IMR-90 (cell line): ENCODE measurements around the gene ZEB2. TPM values are rescaled to one million over a fixed set of nuclear protein-coding genes. Genes with fewer than 3 reads are reported as not detected.

Source experiments
- ATAC-seq: fragments of 200-7000 bp; cut with Tn5 transposase; 2 replicates; pipeline ENCODE4 v1.9.1; 2020; ENCODE audit warnings: low read depth, mild to moderate bottlenecking, moderate library complexity
- BruUV-seq: library from RNA; stranded (reverse); fragments of 400-500 nt; replicated peaks from 2 replicates; lab custom pipeline; 2021; lab: Mats Ljungman, UMichigan
- CTCF ChIA-PET: fragments of 300-600 bp; formaldehyde crosslinking; extraction: SDS; loops from one replicate; lab custom pipeline; 2021; ENCODE audit warnings: antibody characterized with exemption; lab: Yijun Ruan, JAX
- POLR2A ChIA-PET: fragments of 300-600 bp; sonication (Branson Sonifier 250); formaldehyde crosslinking; loops from one replicate; lab custom pipeline; 2022; ENCODE audit warnings: antibody characterized with exemption; ENCODE audit not compliant: unreplicated experiment; lab: Charles Lee
- DNase-seq: peaks from one replicate; pipeline ENCODE4 v3.0.0; 2013
- H2AFZ ChIP-seq: replicated peaks from 2 replicates; pipeline ENCODE3; 2013; ENCODE audit warnings: low read length, mild to moderate bottlenecking; ENCODE audit not compliant: poor library complexity
- H2AK5ac ChIP-seq: 2 replicates; pipeline ENCODE4 v1.6.1; 2013; ENCODE audit warnings: low read depth, low read length, inconsistent platforms
- H2AK9ac ChIP-seq: replicated peaks from 2 replicates; pipeline ENCODE3; 2013; ENCODE audit warnings: mild to moderate bottlenecking, low read depth, low read length, moderate library complexity; ENCODE audit not compliant: poor library complexity
- H2BK120ac ChIP-seq: 2 replicates; pipeline ENCODE4 v1.6.1; 2013; ENCODE audit warnings: low read depth, low read length, inconsistent platforms
- H2BK15ac ChIP-seq: 3 replicates; pipeline ENCODE4 v1.6.1; 2013; ENCODE audit warnings: low read depth, low read length, inconsistent platforms
- H2BK20ac ChIP-seq: 2 replicates; pipeline ENCODE4 v1.6.1; 2013; ENCODE audit warnings: low read depth, mild to moderate bottlenecking, inconsistent platforms, low read length, moderate library complexity
- H2BK5ac ChIP-seq: 2 replicates; pipeline ENCODE4 v1.6.1; 2013; ENCODE audit warnings: mild to moderate bottlenecking, low read depth, low read length, inconsistent platforms; ENCODE audit not compliant: poor library complexity, severe bottlenecking
- H3K14ac ChIP-seq: replicated peaks from 2 replicates; pipeline ENCODE4 v1.6.1; 2013; ENCODE audit warnings: low read depth, low read length, inconsistent platforms
- H3K18ac ChIP-seq: 2 replicates; pipeline ENCODE4 v1.6.1; 2013; ENCODE audit warnings: low read depth, low read length, control low read depth
- H3K23ac ChIP-seq: 2 replicates; pipeline ENCODE4 v1.6.1; 2013; ENCODE audit warnings: low read depth, low read length, inconsistent platforms
- H3K27ac ChIP-seq: 2 replicates; pipeline ENCODE4 v1.5.1; 2013; ENCODE audit warnings: mild to moderate bottlenecking, control low read depth, low read length; ENCODE audit not compliant: insufficient read depth
- H3K27me3 ChIP-seq: 2 replicates; pipeline ENCODE4 v1.6.1; 2013; ENCODE audit warnings: low read length; ENCODE audit not compliant: control insufficient read depth, insufficient read depth
- H3K36me3 ChIP-seq: 2 replicates; pipeline ENCODE4 v1.6.1; 2013; ENCODE audit warnings: low read length, mixed read lengths; ENCODE audit not compliant: control insufficient read depth, insufficient read depth
- H3K4ac ChIP-seq: 2 replicates; pipeline ENCODE4 v1.6.1; 2013; ENCODE audit warnings: low read depth, low read length, inconsistent platforms
- H3K4me1 ChIP-seq: 2 replicates; pipeline ENCODE4 v1.6.1; 2013; ENCODE audit warnings: low read length, mixed read lengths; ENCODE audit not compliant: control insufficient read depth, insufficient read depth
- H3K4me2 ChIP-seq: 2 replicates; pipeline ENCODE4 v1.6.1; 2013; ENCODE audit warnings: low read depth, mild to moderate bottlenecking, control low read depth, low read length, moderate library complexity
- H3K4me3 ChIP-seq: 2 replicates; pipeline ENCODE4 v1.5.1; 2013; ENCODE audit warnings: low read depth, mild to moderate bottlenecking, control low read depth, low read length, moderate library complexity; ENCODE audit not compliant: insufficient read depth
- H3K56ac ChIP-seq: 2 replicates; pipeline ENCODE4 v1.6.1; 2013; ENCODE audit warnings: low read length, inconsistent platforms; ENCODE audit not compliant: insufficient read depth; ENCODE audit errors: extremely low read depth
- H3K79me1 ChIP-seq, 2 experiments: 2 replicates each; pipeline ENCODE4 v1.6.1; 2013; ENCODE audit warnings: low read length in 2 of 2, inconsistent platforms in 1 of 2, low read depth in 1 of 2
- H3K9ac ChIP-seq: 2 replicates; pipeline ENCODE4 v1.6.1; 2013; ENCODE audit warnings: low read depth, low read length, control low read depth
- H3K9me1 ChIP-seq: 2 replicates; pipeline ENCODE4 v1.6.1; 2013; ENCODE audit warnings: low read length, inconsistent platforms; ENCODE audit not compliant: insufficient read depth
- H3K9me3 ChIP-seq: 2 replicates; pipeline ENCODE4 v1.6.1; 2013; ENCODE audit warnings: low read length; ENCODE audit not compliant: control insufficient read depth, insufficient read depth
- H4K20me1 ChIP-seq: 2 replicates; pipeline ENCODE4 v1.6.1; 2013; ENCODE audit warnings: low read length, inconsistent platforms; ENCODE audit not compliant: insufficient read depth
- H4K5ac ChIP-seq: 2 replicates; pipeline ENCODE4 v1.6.1; 2013; ENCODE audit warnings: mild to moderate bottlenecking, low read depth, low read length, control low read depth
- H4K8ac ChIP-seq, 2 experiments: 2 replicates each; pipeline ENCODE4 v1.6.1; 2013; ENCODE audit warnings: low read depth in 2 of 2, low read length in 2 of 2, control low read depth in 1 of 2, inconsistent platforms in 1 of 2
- H4K91ac ChIP-seq: 2 replicates; pipeline ENCODE4 v1.6.1; 2013; ENCODE audit warnings: low read depth, low read length, inconsistent platforms; ENCODE audit not compliant: insufficient read depth
- BHLHE40 ChIP-seq: fragments of 150-350 bp; IDR thresholded peaks from 2 replicates; pipeline ENCODE4 v1.6.1; 2016; ENCODE audit warnings: mild to moderate bottlenecking, low read depth, low read length
- CEBPB ChIP-seq: IDR thresholded peaks from 2 replicates; pipeline ENCODE4 v1.6.1; 2012; ENCODE audit warnings: low read depth, low read length, improper control_type of control experiment
- FOS ChIP-seq: fragments of 150-350 bp; IDR thresholded peaks from 2 replicates; pipeline ENCODE4 v1.6.1; 2016; ENCODE audit warnings: low read depth, low read length
- MAFK ChIP-seq: IDR thresholded peaks from 2 replicates; pipeline ENCODE4 v1.6.1; 2012; ENCODE audit warnings: low read depth, low read length, improper control_type of control experiment
- MAZ ChIP-seq: IDR thresholded peaks from 2 replicates; pipeline ENCODE4 v1.6.1; 2012; ENCODE audit warnings: low read depth, mild to moderate bottlenecking, low read length, improper control_type of control experiment, moderate library complexity, borderline replicate concordance
- MXI1 ChIP-seq: IDR thresholded peaks from 2 replicates; pipeline ENCODE4 v1.6.1; 2012; ENCODE audit warnings: low read depth, mild to moderate bottlenecking, low read length, moderate library complexity, borderline replicate concordance
- NFE2L2 ChIP-seq: fragments of 150-350 bp; IDR thresholded peaks from 2 replicates; pipeline ENCODE4 v1.6.1; 2016; ENCODE audit warnings: low read depth, mild to moderate bottlenecking, low read length
- RAD21 ChIP-seq: IDR thresholded peaks from 2 replicates; pipeline ENCODE4 v1.6.1; 2012; ENCODE audit warnings: low read length, improper control_type of control experiment
- SMC3 ChIP-seq: fragments of 150-350 bp; IDR thresholded peaks from 2 replicates; pipeline ENCODE4 v1.6.1; 2016; ENCODE audit warnings: low read depth, mild to moderate bottlenecking, antibody characterized with exemption, low read length, moderate library complexity
- WGBS, 2 experiments: methylation state at CpG; one replicate each; pipeline versions ENCODE4 v1.1.5 to v1.1.7; 2013; ENCODE audit warnings: missing lambda C conversion rate in 2 of 2; ENCODE audit not compliant: insufficient read length in 1 of 2; ENCODE audit errors: extremely low coverage in 2 of 2; 5-methylcytosine and 5-hydroxymethylcytosine counted together
- dilution Hi-C: fragments of 300-500 bp; cut with HindIII; formaldehyde crosslinking; loops from one replicate; pipeline ENCODE4 v1.14.3; 2018; ENCODE audit warnings: low sequenced_read_pairs; ENCODE audit not compliant: unreplicated experiment
- in situ Hi-C: fragments of 300-500 bp; cut with MboI; formaldehyde crosslinking; loops from 3 replicates; pipeline ENCODE4 v1.14.3; 2019; ENCODE audit warnings: low sequenced_read_pairs, inconsistent platforms, mixed read lengths
- intact Hi-C: fragments of 100-400 bp; cut with micrococcal nuclease; formaldehyde crosslinking; loops from 2 replicates; pipeline ENCODE4 v1.10.0; 2022
- polyA plus RNA-seq, 3 experiments: library from polyadenylated mRNA; depleted of rRNA; stranded (reverse); fragments of >200 nt; gene quantifications; 2 replicates each; pipeline ENCODE4 v1.2.3, GENCODE V29; 2012; ENCODE audit warnings: low replicate concordance in 1 of 3
- total RNA-seq: library from RNA; depleted of rRNA; stranded (reverse); fragments of >200 nt; gene quantifications from 2 replicates; pipeline ENCODE4 v1.2.3, GENCODE V29; 2012
- TF ChIP-seq, protein P1 (sequence below): fragments of 150-350 bp; IDR thresholded peaks from 2 replicates; pipeline ENCODE4 v1.6.1; 2016; ENCODE audit warnings: low read depth, mild to moderate bottlenecking, low read length, moderate library complexity, borderline replicate concordance
- TF ChIP-seq, protein P2 (sequence below): fragments of 150-350 bp; IDR thresholded peaks from 2 replicates; pipeline ENCODE4 v1.6.1; 2017; ENCODE audit warnings: mild to moderate bottlenecking, antibody characterized with exemption, low read length, low read depth
- TF ChIP-seq, protein P3 (sequence below): conservative IDR thresholded peaks from 2 replicates; pipeline ENCODE4 v1.5.1; 2012; ENCODE audit warnings: mild to moderate bottlenecking, low read depth, low read length, improper control_type of control experiment

ZEB2 gene
- total and polyA plus RNA-seq, 2 of the 4 experiments (the other 2 are of a cell fraction), result 22.4 to 50.9 TPM

DNA sequence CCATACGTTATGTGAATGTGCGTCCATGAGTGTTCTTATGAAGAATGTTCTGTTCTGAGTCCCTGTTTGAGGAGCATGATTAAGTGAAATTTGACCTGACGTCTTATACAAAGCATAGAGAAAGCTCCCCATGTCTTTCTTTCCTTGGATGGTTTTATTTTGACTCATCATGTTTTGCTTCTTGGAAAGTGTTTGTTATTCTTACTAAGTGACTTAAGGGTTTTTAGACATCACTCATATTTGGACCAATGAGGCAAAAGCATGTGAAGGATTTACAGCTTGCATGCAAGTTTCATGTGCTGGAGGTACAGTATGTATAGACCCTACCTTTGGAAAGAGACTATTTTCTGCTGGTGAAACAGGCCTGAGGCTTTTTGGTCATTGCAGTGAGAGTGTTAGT lies 33.5 kb upstream of the ZEB2 start:
- Histone ChIP-seq H3K4me3 (no peak overlapping the region), H3K56ac (no peak overlapping the region), H3K4ac (no peak overlapping the region), H3K9me1 (peaks cover 3% of the 10 kb centered on the region; the same call in 1 of the 2 replicates), H3K4me1 (peaks cover 7% of the 10 kb centered on the region), H2AFZ (no peak overlapping the region), H2AK9ac (no peak overlapping the region), H3K9ac (no peak overlapping the region), H3K23ac (no peak overlapping the region), H3K9me3 (no peaks in the 10 kb centered on the region), H3K36me3 (no peaks in the 10 kb centered on the region), H3K79me1 (no peaks in the 10 kb centered on the region), H4K20me1 (no peaks in the 10 kb centered on the region), H3K18ac (no peak overlapping the region), H3K27ac (no peak overlapping the region), H2BK15ac (no peak overlapping the region), H2BK20ac (no peak overlapping the region), H4K5ac (no peak overlapping the region), H4K91ac (no peak overlapping the region), H4K8ac (no peak overlapping the region), H3K4me2 (peak overlapping the region; percentile 50; the same call in 1 of the 2 replicates), H2BK120ac (no peak overlapping the region), H3K14ac (no peak overlapping the region), H2BK5ac (peak overlapping the region; percentile 69), H2AK5ac (no peak overlapping the region), H3K27me3 (no peaks in the 10 kb centered on the region)
- TF ChIP-seq CEBPB, result peak; percentile 53
- TF ChIP-seq SMC3, result no peak
- TF ChIP-seq, protein P1, sequence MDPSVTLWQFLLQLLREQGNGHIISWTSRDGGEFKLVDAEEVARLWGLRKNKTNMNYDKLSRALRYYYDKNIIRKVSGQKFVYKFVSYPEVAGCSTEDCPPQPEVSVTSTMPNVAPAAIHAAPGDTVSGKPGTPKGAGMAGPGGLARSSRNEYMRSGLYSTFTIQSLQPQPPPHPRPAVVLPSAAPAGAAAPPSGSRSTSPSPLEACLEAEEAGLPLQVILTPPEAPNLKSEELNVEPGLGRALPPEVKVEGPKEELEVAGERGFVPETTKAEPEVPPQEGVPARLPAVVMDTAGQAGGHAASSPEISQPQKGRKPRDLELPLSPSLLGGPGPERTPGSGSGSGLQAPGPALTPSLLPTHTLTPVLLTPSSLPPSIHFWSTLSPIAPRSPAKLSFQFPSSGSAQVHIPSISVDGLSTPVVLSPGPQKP, result no peak
- peak; percentile 69 for TF ChIP-seq FOS
- TF ChIP-seq BHLHE40, result 0 out of 2 replicates have a peak, but pooled peaks have one; percentile 28
- TF ChIP-seq, protein P2, sequence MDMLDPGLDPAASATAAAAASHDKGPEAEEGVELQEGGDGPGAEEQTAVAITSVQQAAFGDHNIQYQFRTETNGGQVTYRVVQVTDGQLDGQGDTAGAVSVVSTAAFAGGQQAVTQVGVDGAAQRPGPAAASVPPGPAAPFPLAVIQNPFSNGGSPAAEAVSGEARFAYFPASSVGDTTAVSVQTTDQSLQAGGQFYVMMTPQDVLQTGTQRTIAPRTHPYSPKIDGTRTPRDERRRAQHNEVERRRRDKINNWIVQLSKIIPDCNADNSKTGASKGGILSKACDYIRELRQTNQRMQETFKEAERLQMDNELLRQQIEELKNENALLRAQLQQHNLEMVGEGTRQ, result no peak
- TF ChIP-seq, protein P3, sequence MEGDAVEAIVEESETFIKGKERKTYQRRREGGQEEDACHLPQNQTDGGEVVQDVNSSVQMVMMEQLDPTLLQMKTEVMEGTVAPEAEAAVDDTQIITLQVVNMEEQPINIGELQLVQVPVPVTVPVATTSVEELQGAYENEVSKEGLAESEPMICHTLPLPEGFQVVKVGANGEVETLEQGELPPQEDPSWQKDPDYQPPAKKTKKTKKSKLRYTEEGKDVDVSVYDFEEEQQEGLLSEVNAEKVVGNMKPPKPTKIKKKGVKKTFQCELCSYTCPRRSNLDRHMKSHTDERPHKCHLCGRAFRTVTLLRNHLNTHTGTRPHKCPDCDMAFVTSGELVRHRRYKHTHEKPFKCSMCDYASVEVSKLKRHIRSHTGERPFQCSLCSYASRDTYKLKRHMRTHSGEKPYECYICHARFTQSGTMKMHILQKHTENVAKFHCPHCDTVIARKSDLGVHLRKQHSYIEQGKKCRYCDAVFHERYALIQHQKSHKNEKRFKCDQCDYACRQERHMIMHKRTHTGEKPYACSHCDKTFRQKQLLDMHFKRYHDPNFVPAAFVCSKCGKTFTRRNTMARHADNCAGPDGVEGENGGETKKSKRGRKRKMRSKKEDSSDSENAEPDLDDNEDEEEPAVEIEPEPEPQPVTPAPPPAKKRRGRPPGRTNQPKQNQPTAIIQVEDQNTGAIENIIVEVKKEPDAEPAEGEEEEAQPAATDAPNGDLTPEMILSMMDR, result no peak
- TF ChIP-seq MAFK, result peak; percentile 51; the same call in 1 of the 2 replicates
- peak; percentile 65; the same call in 1 of the 2 replicates for TF ChIP-seq NFE2L2
- TF ChIP-seq RAD21, result no peak; the same call in 1 of the 2 replicates
- TF ChIP-seq MXI1, result no peak
- TF ChIP-seq MAZ, result no peak
- DNase-seq, result peak; percentile 97
- ChIA-PET CTCF (no interaction called here), POLR2A (interaction anchor here (0.7 to 0.9 kb wide), 2 partner anchors 11 to 570 kb away, joined by 3 to 4 read pairs; no protein-coding TSS in a partner anchor)
- 0% methylated on average over 1 of the region's 3 CpGs; no CpG with 5 or more reads in 1 of the 2 experiments for WGBS, 2 experiments
- ATAC-seq, result peak; percentile 95
- no TSS peak for BruUV-seq
- intact Hi-C loops, result no loop called here
- dilution Hi-C loops, result no loop called here
- in situ Hi-C loops, result no loop called here
